ENCODE results near the gene PLCH1.

- TF ChIP-seq CTCF (IDR thresholded peaks at IDR 0.05): no peak
- TF ChIP-seq ZFX (IDR thresholded peaks at IDR 0.05; ENCODE audit: borderline replicate concordance): no peak
These were observed 373.9 kb downstream of the PLCH1 start for GRCh38 chr3:155370764-155371503.

All from 22Rv1 (cell line).